Ishikawa (cell line): Measurements from ENCODE around the gene ELF5.

Experiments used
- CEBPB ChIP-seq: IDR thresholded peaks from 2 replicates; pipeline ENCODE4 v1.6.1; 2012
- CREB1 ChIP-seq: IDR thresholded peaks from 2 replicates; pipeline ENCODE4 v1.6.1; 2012; ENCODE audit warnings: low read depth
- EGR1 ChIP-seq: IDR thresholded peaks from 2 replicates; pipeline ENCODE4 v1.6.1; 2012
- EP300 ChIP-seq: IDR thresholded peaks from 2 replicates; pipeline ENCODE4 v1.6.1; 2012; ENCODE audit warnings: borderline replicate concordance
- FOXM1 ChIP-seq: IDR thresholded peaks from 2 replicates; pipeline ENCODE4 v1.6.1; 2012; ENCODE audit warnings: low read depth, borderline replicate concordance
- MAX ChIP-seq: IDR thresholded peaks from 2 replicates; pipeline ENCODE4 v1.6.1; 2012
- NFIC ChIP-seq: IDR thresholded peaks from 2 replicates; pipeline ENCODE4 v1.6.1; 2012
- RAD21 ChIP-seq: IDR thresholded peaks from 2 replicates; pipeline ENCODE4 v1.6.1; 2012; ENCODE audit warnings: low read depth
- REST ChIP-seq: IDR thresholded peaks from 2 replicates; pipeline ENCODE4 v1.6.1; 2012; ENCODE audit warnings: low read depth, mild to moderate bottlenecking
- TAF1 ChIP-seq: IDR thresholded peaks from 2 replicates; pipeline ENCODE4 v1.6.1; 2012; ENCODE audit warnings: low read depth, mild to moderate bottlenecking
- TCF12 ChIP-seq: IDR thresholded peaks from 2 replicates; pipeline ENCODE4 v1.6.1; 2012; ENCODE audit warnings: low read depth
- TEAD4 ChIP-seq: IDR thresholded peaks from 2 replicates; pipeline ENCODE4 v1.6.1; 2012
- USF1 ChIP-seq: IDR thresholded peaks from 2 replicates; pipeline ENCODE4 v1.6.1; 2012
- YY1 ChIP-seq: IDR thresholded peaks from 2 replicates; pipeline ENCODE4 v1.6.1; 2012; ENCODE audit warnings: low read depth
- ZBTB7A ChIP-seq: IDR thresholded peaks from 2 replicates; pipeline ENCODE4 v1.6.1; 2012; ENCODE audit warnings: low read depth

Gene ELF5

GRCh38 chr11:34540870-34541269 is 27.3 kb upstream of the ELF5 start:
- TF ChIP-seq TCF12: no peak

- TF ChIP-seq USF1 (no peak), TAF1 (no peak), YY1 (no peak), NFIC (no peak), EP300 (no peak), TCF12 (no peak), ZBTB7A (no peak), FOXM1 (no peak), EGR1 (no peak), CEBPB (no peak), REST (no peak), MAX (no peak), RAD21 (no peak), CREB1 (no peak), TEAD4 (no peak)
These were observed 24.0 kb upstream of the ELF5 start for GRCh38 chr11:34537636-34538035.

GRCh38 chr11:34536056-34536455 is 22.5 kb upstream of the ELF5 start:
- no peak for TF ChIP-seq REST
- no peak for TF ChIP-seq YY1
- TF ChIP-seq TEAD4: no peak
- no peak for TF ChIP-seq ZBTB7A
- TF ChIP-seq USF1: no peak
- TF ChIP-seq FOXM1: no peak
- no peak for TF ChIP-seq EP300
- no peak for TF ChIP-seq CEBPB
- no peak for TF ChIP-seq EGR1
- TF ChIP-seq TCF12: no peak
- TF ChIP-seq TAF1: no peak
- no peak for TF ChIP-seq NFIC

- TF ChIP-seq EGR1 (no peak), TEAD4 (no peak), YY1 (no peak), TAF1 (no peak), ZBTB7A (no peak), MAX (no peak), NFIC (no peak), REST (no peak), EP300 (no peak), CEBPB (no peak), RAD21 (no peak), TCF12 (no peak), USF1 (no peak)
These were observed 21.2 kb upstream of the ELF5 start for GRCh38 chr11:34534826-34535225.

GRCh38 chr11:34531663-34532062 is 18.1 kb upstream of the ELF5 start:
- TF ChIP-seq RAD21 (no peak), CEBPB (no peak), YY1 (no peak), EGR1 (no peak), CREB1 (no peak), EP300 (no peak), REST (no peak)
